PFSK-1 (cell line): ENCODE data around the gene FRMD4B.

Source experiments
- FOXP2 ChIP-seq: optimal IDR thresholded peaks from 2 replicates; pipeline ENCODE3; 2011; ENCODE audit warnings: borderline replicate concordance, control low read depth, inconsistent platforms; ENCODE audit not compliant: insufficient read depth; ENCODE audit errors: extremely low read length, extremely low read depth
- POLR2AphosphoS5 ChIP-seq: IDR thresholded peaks from 2 replicates; pipeline ENCODE4 v1.6.1; 2012; ENCODE audit warnings: low read depth, mild to moderate bottlenecking, control low read depth, low read length, moderate library complexity
- REST ChIP-seq, 2 experiments: IDR thresholded peaks; 2 replicates each; pipeline versions ENCODE4 v1.6.1 to v1.8.0; 2011 to 2012; ENCODE audit warnings: low read depth in 2 of 2, low read length in 2 of 2, control low read depth in 1 of 2, inconsistent platforms in 1 of 2, mild to moderate bottlenecking in 1 of 2, moderate library complexity in 1 of 2; ENCODE audit not compliant: insufficient read depth in 1 of 2
- SIN3A ChIP-seq: IDR thresholded peaks from 2 replicates; pipeline ENCODE4 v1.6.1; 2012; ENCODE audit warnings: mild to moderate bottlenecking, low read length, moderate library complexity, borderline replicate concordance; ENCODE audit not compliant: insufficient read depth
- TAF1 ChIP-seq: IDR thresholded peaks from 2 replicates; pipeline ENCODE4 v1.6.1; 2012; ENCODE audit warnings: low read length, control low read depth, borderline replicate concordance; ENCODE audit not compliant: insufficient read depth

Gene FRMD4B

GRCh38 chr3:69149586-69149985 is 236.3 kb downstream of the FRMD4B start:
- TF ChIP-seq REST (IDR thresholded peaks at IDR 0.05; ENCODE audit: insufficient read depth in 1 of 2, low read depth in 2 of 2, low read length in 2 of 2), result no peak
- TF ChIP-seq SIN3A, result no peak
- TF ChIP-seq POLR2AphosphoS5, result no peak
- TF ChIP-seq FOXP2, result no peak
- TF ChIP-seq TAF1, result no peak

GRCh38 chr3:69145688-69146087 is 240.2 kb downstream of the FRMD4B start:
- TF ChIP-seq REST (IDR thresholded peaks at IDR 0.05; ENCODE audit: insufficient read depth in 1 of 2, low read depth in 2 of 2, low read length in 2 of 2) (no peak), TAF1 (no peak), FOXP2 (no peak), POLR2AphosphoS5 (no peak), SIN3A (no peak)

- TF ChIP-seq TAF1 (no peak), SIN3A (no peak), FOXP2 (no peak), POLR2AphosphoS5 (no peak), REST (IDR thresholded peaks at IDR 0.05; ENCODE audit: insufficient read depth in 1 of 2, low read depth in 2 of 2, low read length in 2 of 2) (no peak)
Measured at GRCh38 chr3:69144631-69145245, 241.2 kb downstream of the FRMD4B start.

GRCh38 chr3:69143612-69144011 is 242.3 kb downstream of the FRMD4B start:
- TF ChIP-seq FOXP2 (no peak), TAF1 (no peak), REST (IDR thresholded peaks at IDR 0.05; ENCODE audit: insufficient read depth in 1 of 2, low read depth in 2 of 2, low read length in 2 of 2) (no peak), POLR2AphosphoS5 (no peak), SIN3A (no peak)
